Keratinocyte (primary cell): ENCODE measurements around the gene REPIN1. TPM values are rescaled to one million over a fixed set of nuclear protein-coding genes. Genes with fewer than 3 reads are reported as not detected.

ENCODE experiments used
- DNase-seq: peaks from one replicate; pipeline ENCODE4 v3.0.0-alpha.2; 2011; ENCODE audit warnings: low read depth, missing footprints, low spot score
- FAIRE-seq: peaks from 2 replicates; lab custom pipeline; 2011; peaks lifted over from hg19 to GRCh38; lab: Jason Lieb, UNC
- H2AFZ ChIP-seq: 2 replicates; pipeline ENCODE4 v1.6.0; 2012; ENCODE audit warnings: low read length, control low read depth, inconsistent platforms; ENCODE audit not compliant: control insufficient read depth
- H3K27ac ChIP-seq: 2 replicates; pipeline ENCODE4 v1.5.1; 2011; ENCODE audit warnings: low read length; ENCODE audit not compliant: control insufficient read depth, insufficient read depth
- H3K27me3 ChIP-seq: 3 replicates; pipeline ENCODE4 v1.6.0; 2011; ENCODE audit warnings: low read length; ENCODE audit not compliant: control insufficient read depth, insufficient read depth; ENCODE audit errors: extremely low read depth
- H3K36me3 ChIP-seq, 2 experiments: 2 replicates in 1 of 2; 3 replicates in 1 of 2; pipeline ENCODE4 v1.5.1; 2011; ENCODE audit warnings: low read length in 2 of 2, mild to moderate bottlenecking in 1 of 2; ENCODE audit not compliant: control insufficient read depth in 2 of 2, insufficient read depth in 2 of 2; ENCODE audit errors: extremely low read depth in 1 of 2
- H3K4me1 ChIP-seq: 3 replicates; pipeline ENCODE4 v1.5.1; 2011; ENCODE audit warnings: low read length; ENCODE audit not compliant: control insufficient read depth, insufficient read depth; ENCODE audit errors: extremely low read depth
- H3K4me2 ChIP-seq: 3 replicates; pipeline ENCODE4 v1.6.0; 2011; ENCODE audit warnings: low read depth, low read length; ENCODE audit not compliant: control insufficient read depth, insufficient read depth; ENCODE audit errors: extremely low read depth
- H3K4me3 ChIP-seq, 3 experiments: fragments of 200-600 bp in 1 of 3; sonication (generic) in 1 of 3; 2 replicates in 2 of 3; 3 replicates in 1 of 3; pipeline ENCODE4 v1.5.1; 2011 to 2016; ENCODE audit warnings: low read length in 3 of 3, mild to moderate bottlenecking in 3 of 3, control low read depth in 2 of 3, inconsistent platforms in 1 of 3, low read depth in 1 of 3, mixed read lengths in 1 of 3, mixed run types in 1 of 3, moderate library complexity in 1 of 3; ENCODE audit not compliant: control insufficient read depth in 2 of 3, insufficient read depth in 2 of 3; ENCODE audit errors: extremely low read depth in 1 of 3
- H3K79me2 ChIP-seq: 2 replicates; pipeline ENCODE4 v1.6.0; 2012; ENCODE audit warnings: low read length; ENCODE audit not compliant: control insufficient read depth, insufficient read depth
- H3K9ac ChIP-seq: 3 replicates; pipeline ENCODE4 v1.6.0; 2011; ENCODE audit warnings: low read length; ENCODE audit not compliant: control insufficient read depth, insufficient read depth; ENCODE audit errors: extremely low read depth
- H3K9me1 ChIP-seq: 3 replicates; pipeline ENCODE4 v1.6.0; 2011; ENCODE audit warnings: low read length; ENCODE audit not compliant: control insufficient read depth, insufficient read depth; ENCODE audit errors: extremely low read depth
- H3K9me3 ChIP-seq: 2 replicates; pipeline ENCODE4 v1.5.1; 2012; ENCODE audit warnings: low read depth, low read length; ENCODE audit not compliant: control insufficient read depth
- H4K20me1 ChIP-seq: 3 replicates; pipeline ENCODE4 v1.6.0; 2011; ENCODE audit warnings: low read length; ENCODE audit not compliant: control insufficient read depth, insufficient read depth; ENCODE audit errors: extremely low read depth
- CTCF ChIP-seq, 3 experiments: IDR thresholded peaks in 1 of 3; conservative IDR thresholded peaks in 1 of 3; optimal IDR thresholded peaks in 1 of 3; 2 replicates in 2 of 3; 3 replicates in 1 of 3; pipeline versions ENCODE3 to v1.5.1; 2011; ENCODE audit warnings: low read length in 3 of 3, mild to moderate bottlenecking in 3 of 3, moderate library complexity in 2 of 3, control low read depth in 1 of 3, inconsistent platforms in 1 of 3; ENCODE audit not compliant: insufficient read depth in 2 of 3; ENCODE audit errors: extremely low read depth in 1 of 3
- EZH2 ChIP-seq: IDR thresholded peaks from one replicate; pipeline ENCODE4 v1.6.1; 2012; ENCODE audit warnings: inconsistent platforms, mild to moderate bottlenecking, low read length, moderate library complexity
- dilution Hi-C: fragments of 300-500 bp; cut with MboI; formaldehyde crosslinking; loops from one replicate; pipeline ENCODE4 v1.7.0; 2020; ENCODE audit warnings: low sequenced_read_pairs; ENCODE audit not compliant: extremely low pct_ligation_motif_present
- polyA plus RNA-seq, 5 experiments: library from polyadenylated mRNA; depleted of rRNA in 3 of 5; stranded (reverse) in 3 of 5; stranded (forward) in 1 of 5; unstranded in 1 of 5; fragments of >200 nt; gene quantifications; 1 replicate in 1 of 5; 2 replicates in 3 of 5; 3 replicates in 1 of 5; pipeline versions ENCODE4 v1.2.1 to v1.2.3, GENCODE V29; 2011 to 2012; ENCODE audit warnings: missing spikeins in 2 of 5, low read depth in 1 of 5, low replicate concordance in 1 of 5

Gene REPIN1
- polyA plus RNA-seq, 1 donor (not counting 4 experiments of a cell fraction or from before 2014, with no cell fraction given), result 9.3 TPM

- FAIRE-seq (no peak), DNase-seq (no peak)
- Histone ChIP-seq H3K27ac (no peak overlapping the region), H3K4me1 (peaks cover 22% of the 10 kb centered on the region), H3K36me3 (no peaks in the 10 kb centered on the region), H2AFZ (no peak overlapping the region), H3K27me3 (no peaks in the 10 kb centered on the region), H3K4me2 (no peak overlapping the region), H4K20me1 (no peaks in the 10 kb centered on the region), H3K9me3 (no peaks in the 10 kb centered on the region), H3K9me1 (no peaks in the 10 kb centered on the region), H3K4me3 (no peak overlapping the region), H3K79me2 (no peaks in the 10 kb centered on the region), H3K9ac (no peak overlapping the region)
- no peak for TF ChIP-seq EZH2
- TF ChIP-seq CTCF (optimal IDR thresholded peaks at IDR 0.05 in 1 of 3, IDR thresholded peaks at IDR 0.05 in 1 of 3, conservative IDR thresholded peaks at IDR 0.05 in 1 of 3; ENCODE audit: extremely low read depth in 1 of 3, insufficient read depth in 2 of 3, low read length in 3 of 3), result no peak
- dilution Hi-C loops, result no loop called here
Measured at GRCh38 chr7:150400788-150401423, 32.3 kb downstream of the REPIN1 start.

GRCh38 chr7:150401424-150401790, 32.8 kb downstream of the REPIN1 start:
- FAIRE-seq, result no peak
- Histone ChIP-seq H2AFZ (no peak overlapping the region), H4K20me1 (no peaks in the 10 kb centered on the region), H3K9me1 (no peaks in the 10 kb centered on the region), H3K9ac (no peak overlapping the region), H3K4me1 (peaks cover 24% of the 10 kb centered on the region), H3K9me3 (no peaks in the 10 kb centered on the region), H3K4me2 (no peak overlapping the region), H3K27me3 (no peaks in the 10 kb centered on the region), H3K79me2 (no peaks in the 10 kb centered on the region), H3K4me3 (no peak overlapping the region), H3K27ac (no peak overlapping the region), H3K36me3 (no peaks in the 10 kb centered on the region)
- no peak for DNase-seq
- TF ChIP-seq EZH2, result no peak
- TF ChIP-seq CTCF (optimal IDR thresholded peaks at IDR 0.05 in 1 of 3, IDR thresholded peaks at IDR 0.05 in 1 of 3, conservative IDR thresholded peaks at IDR 0.05 in 1 of 3; ENCODE audit: extremely low read depth in 1 of 3, insufficient read depth in 2 of 3, low read length in 3 of 3), result no peak
- dilution Hi-C loops, result no loop called here
